Measurements from ENCODE around the gene CPPED1. TPM values are rescaled to one million over a fixed set of nuclear protein-coding genes. Genes with fewer than 3 reads are reported as not detected.
A peak's percentile ranks its signal among the peaks of the same experiment; 100 is the strongest.

CPPED1 gene
- total RNA-seq, 1 donor from 2014 or later: 9.7 TPM

- H3K27ac ChIP-seq: no peak overlapping the region
- no peak overlapping the region for H3K4me2 ChIP-seq
- H3K9me3 ChIP-seq (ENCODE audit: low read depth): no peaks in the 10 kb centered on the region
- H3K36me3 Mint-ChIP-seq: peaks cover 4% of the 10 kb centered on the region
- peaks cover 25% of the 10 kb centered on the region for H3K9me3 Mint-ChIP-seq
- no peak overlapping the region for H3K27ac Mint-ChIP-seq
- no peak overlapping the region for H3K4me3 ChIP-seq
- H4K20me1 ChIP-seq (ENCODE audit: low read depth): no peaks in the 10 kb centered on the region
- H3K27me3 ChIP-seq: no peaks in the 10 kb centered on the region
- no peak overlapping the region for H2AFZ ChIP-seq (replicated peaks)
- DNase-seq (ENCODE audit: low spot score): no peak
- H3K4me1 Mint-ChIP-seq: peaks cover 2% of the 10 kb centered on the region
- TF ChIP-seq EZH2 (IDR thresholded peaks at IDR 0.05) (no peak), EZH2phosphoT487 (IDR thresholded peaks at IDR 0.05) (no peak), CTCF (IDR thresholded peaks at IDR 0.05) (no peak)
- H3K27me3 Mint-ChIP-seq (ENCODE audit: insufficient read depth, low read depth): peaks cover 3% of the 10 kb centered on the region
- H3K4me1 ChIP-seq: no peaks in the 10 kb centered on the region
- H3F3A ChIP-seq (ENCODE audit: low read depth): no peaks in the 10 kb centered on the region
- no peaks in the 10 kb centered on the region for H3K36me3 ChIP-seq
- H3K9ac ChIP-seq: no peak overlapping the region
- H3K4me3 Mint-ChIP-seq: no peak overlapping the region
- no peaks in the 10 kb centered on the region for H3K79me2 ChIP-seq (ENCODE audit: low read depth)
Measured at GRCh38 chr16:12742741-12743140, 60.9 kb downstream of the CPPED1 start.

- H3K9me3 Mint-ChIP-seq: peaks cover 22% of the 10 kb centered on the region
Measured at GRCh38 chr16:12740986-12741610, 62.6 kb downstream of the CPPED1 start.

GRCh38 chr16:12739738-12740137 is 63.9 kb downstream of the CPPED1 start:
- no peak for TF ChIP-seq EZH2phosphoT487 (IDR thresholded peaks at IDR 0.05)
- TF ChIP-seq CTCF (IDR thresholded peaks at IDR 0.05): no peak
- no peak for TF ChIP-seq EZH2 (IDR thresholded peaks at IDR 0.05)
- DNase-seq (ENCODE audit: low spot score): no peak
- H3K79me2 ChIP-seq (ENCODE audit: low read depth): no peaks in the 10 kb centered on the region
- no peak overlapping the region for H2AFZ ChIP-seq (replicated peaks)
- no peaks in the 10 kb centered on the region for H3K36me3 ChIP-seq
- Mint-ChIP-seq H3K9me3 (peaks cover 12% of the 10 kb centered on the region), H3K4me1 (peaks cover 2% of the 10 kb centered on the region), H3K36me3 (peaks cover 7% of the 10 kb centered on the region), H3K4me3 (peak overlapping the region; percentile 4), H3K27ac (no peak overlapping the region), H3K27me3 (ENCODE audit: insufficient read depth, low read depth) (peaks cover 7% of the 10 kb centered on the region)
- H3K4me2 ChIP-seq: no peak overlapping the region
- H3K27me3 ChIP-seq: no peaks in the 10 kb centered on the region
- no peaks in the 10 kb centered on the region for H4K20me1 ChIP-seq (ENCODE audit: low read depth)
- H3K4me1 ChIP-seq: no peaks in the 10 kb centered on the region
- H3K4me3 ChIP-seq: no peak overlapping the region
- H3F3A ChIP-seq (ENCODE audit: low read depth): no peaks in the 10 kb centered on the region
- H3K9ac ChIP-seq: no peak overlapping the region
- no peaks in the 10 kb centered on the region for H3K9me3 ChIP-seq (ENCODE audit: low read depth)
- no peak overlapping the region for H3K27ac ChIP-seq

More at GRCh38 chr16:12740986-12741610, 62.6 kb downstream of the CPPED1 start:
- no peaks in the 10 kb centered on the region for H3K36me3 ChIP-seq
- Mint-ChIP-seq H3K27me3 (ENCODE audit: insufficient read depth, low read depth) (peaks cover 7% of the 10 kb centered on the region), H3K27ac (no peak overlapping the region), H3K4me3 (no peak overlapping the region), H3K4me1 (peaks cover 2% of the 10 kb centered on the region), H3K36me3 (peaks cover 7% of the 10 kb centered on the region)
- no peaks in the 10 kb centered on the region for H3F3A ChIP-seq (ENCODE audit: low read depth)
- H3K4me3 ChIP-seq: no peak overlapping the region
- no peaks in the 10 kb centered on the region for H3K4me1 ChIP-seq
- no peaks in the 10 kb centered on the region for H3K79me2 ChIP-seq (ENCODE audit: low read depth)
- H3K27ac ChIP-seq: no peak overlapping the region
- no peak overlapping the region for H3K4me2 ChIP-seq
- H2AFZ ChIP-seq (replicated peaks): no peak overlapping the region
- no peak overlapping the region for H3K9ac ChIP-seq
- no peak for TF ChIP-seq CTCF (IDR thresholded peaks at IDR 0.05)
- TF ChIP-seq EZH2phosphoT487 (IDR thresholded peaks at IDR 0.05): no peak
- TF ChIP-seq EZH2 (IDR thresholded peaks at IDR 0.05): no peak
- no peaks in the 10 kb centered on the region for H4K20me1 ChIP-seq (ENCODE audit: low read depth)
- DNase-seq (ENCODE audit: low spot score): no peak
- no peaks in the 10 kb centered on the region for H3K9me3 ChIP-seq (ENCODE audit: low read depth)
- H3K27me3 ChIP-seq: no peaks in the 10 kb centered on the region
